ENCODE measurements around the gene USP31.

DNA sequence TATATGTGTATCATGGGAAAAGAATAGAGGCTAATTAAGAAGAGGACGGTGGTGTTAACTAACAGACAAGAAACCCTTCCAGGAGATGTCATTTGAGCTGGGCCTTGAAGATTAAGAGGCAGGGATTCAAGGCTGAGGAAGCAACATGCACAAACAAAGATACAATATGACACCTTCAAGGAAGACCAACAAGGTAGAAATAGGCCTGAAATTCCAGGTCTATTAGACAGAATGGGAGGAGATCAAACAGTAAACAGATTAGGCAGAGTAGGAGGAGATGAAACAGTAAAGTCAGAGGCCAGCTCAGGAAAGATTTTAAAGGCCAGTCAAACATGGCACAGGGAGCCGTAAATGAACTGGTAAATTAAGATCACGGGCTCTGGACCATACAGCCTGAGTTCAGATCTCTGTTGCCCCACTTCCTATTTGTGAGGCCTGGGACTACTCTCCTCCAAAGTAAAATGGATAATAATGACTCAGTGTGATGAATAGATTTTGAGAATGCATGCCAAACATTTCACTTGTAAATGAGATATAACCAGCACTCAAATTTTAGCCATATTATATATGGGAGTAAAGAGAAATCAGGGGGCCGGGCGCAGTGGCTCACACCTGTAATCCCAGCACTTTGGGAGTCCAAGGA, 38.9 kb downstream of the USP31 start:
- no peak for TF ChIP-seq CTCF (IDR thresholded peaks at IDR 0.05)
- TF ChIP-seq POLR2AphosphoS5 (IDR thresholded peaks at IDR 0.05), result no peak
